ENCODE results near the gene CAD.

GRCh38 chr2:27185331-27186026 is 31.7 kb upstream of the CAD start:
- TF ChIP-seq CTCF (IDR thresholded peaks at IDR 0.05), result no peak
- TF ChIP-seq POLR2A (IDR thresholded peaks at IDR 0.05), result no peak
- peak; percentile 78 for TF ChIP-seq EP300 (IDR thresholded peaks at IDR 0.05)

All from ovary (tissue), 3 donors.